Right kidney (tissue), 1 donor: ENCODE results near the gene ITPR2.

Source experiments
- DNase-seq: peaks from one replicate; pipeline ENCODE4 v3.0.0-alpha.2; 2016

ITPR2 gene

GRCh38 chr12:26379777-26380467, 453.1 kb downstream of the ITPR2 start:
- no peak for DNase-seq

DNA sequence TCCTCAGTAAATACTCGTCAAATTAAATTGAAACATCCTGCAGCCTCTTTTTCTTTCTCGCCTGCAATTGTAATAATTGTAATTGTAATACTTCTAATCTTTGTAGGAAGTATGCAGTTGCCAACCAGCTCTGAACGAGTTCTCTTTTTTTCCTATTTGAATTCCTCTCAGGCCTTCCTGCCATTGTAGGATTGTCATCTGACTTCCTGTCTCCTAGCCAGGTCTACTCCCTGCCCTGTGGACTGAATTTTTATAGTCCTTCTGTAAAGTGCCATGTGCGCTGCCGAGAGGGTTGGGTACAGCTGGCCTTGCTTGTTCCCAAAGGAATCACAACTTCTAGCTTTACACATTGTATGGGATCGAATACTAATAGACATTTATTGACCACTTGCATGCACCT, 454.3 kb downstream of the ITPR2 start:
- DNase-seq: no peak

GRCh38 chr12:26374934-26375680, 457.9 kb downstream of the ITPR2 start:
- no peak for DNase-seq

- DNase-seq: no peak
Observed at GRCh38 chr12:26373606-26374495, 459.1 kb downstream of the ITPR2 start.

- DNase-seq: no peak
Observed at GRCh38 chr12:26372866-26373265, 460.1 kb downstream of the ITPR2 start.

DNA sequence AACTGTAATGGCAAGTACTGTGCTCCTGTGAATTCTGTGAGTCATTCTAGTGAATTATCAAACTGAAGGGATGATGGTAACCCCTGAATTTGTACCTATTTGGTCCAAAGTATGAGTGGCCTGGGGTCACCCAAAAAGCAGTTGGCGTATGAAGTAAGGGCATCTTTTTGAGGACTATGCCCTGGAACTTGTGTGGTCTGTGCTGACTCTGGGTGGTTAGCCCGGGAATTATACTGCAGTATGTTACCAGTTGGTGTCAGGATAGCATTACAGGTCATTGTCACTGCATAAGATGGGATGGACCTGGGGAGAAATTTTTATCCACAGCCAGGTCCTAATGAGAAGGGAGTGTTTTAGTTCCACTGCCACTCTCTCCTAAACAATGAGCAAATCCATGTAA, 462.9 kb downstream of the ITPR2 start:
- DNase-seq: no peak

DNA sequence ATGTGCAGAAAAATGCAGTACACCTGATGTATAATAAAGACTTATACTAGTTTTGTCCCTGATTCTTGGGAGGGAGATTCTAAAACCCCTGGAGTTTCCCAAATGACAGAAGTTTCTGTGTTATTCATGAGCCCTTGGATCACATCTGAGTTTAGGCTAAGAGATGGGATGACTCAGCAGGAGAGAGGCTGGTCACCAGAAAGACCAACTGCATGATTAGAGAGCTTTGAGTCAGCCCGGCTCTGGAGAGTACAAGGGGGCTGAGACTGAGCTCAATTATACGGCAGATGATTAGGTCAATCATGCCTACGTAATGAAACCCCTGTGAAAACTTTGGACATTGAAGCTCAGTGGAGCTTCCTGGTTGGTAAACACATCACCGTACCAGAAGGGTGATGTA, 463.4 kb downstream of the ITPR2 start:
- DNase-seq: no peak

DNA sequence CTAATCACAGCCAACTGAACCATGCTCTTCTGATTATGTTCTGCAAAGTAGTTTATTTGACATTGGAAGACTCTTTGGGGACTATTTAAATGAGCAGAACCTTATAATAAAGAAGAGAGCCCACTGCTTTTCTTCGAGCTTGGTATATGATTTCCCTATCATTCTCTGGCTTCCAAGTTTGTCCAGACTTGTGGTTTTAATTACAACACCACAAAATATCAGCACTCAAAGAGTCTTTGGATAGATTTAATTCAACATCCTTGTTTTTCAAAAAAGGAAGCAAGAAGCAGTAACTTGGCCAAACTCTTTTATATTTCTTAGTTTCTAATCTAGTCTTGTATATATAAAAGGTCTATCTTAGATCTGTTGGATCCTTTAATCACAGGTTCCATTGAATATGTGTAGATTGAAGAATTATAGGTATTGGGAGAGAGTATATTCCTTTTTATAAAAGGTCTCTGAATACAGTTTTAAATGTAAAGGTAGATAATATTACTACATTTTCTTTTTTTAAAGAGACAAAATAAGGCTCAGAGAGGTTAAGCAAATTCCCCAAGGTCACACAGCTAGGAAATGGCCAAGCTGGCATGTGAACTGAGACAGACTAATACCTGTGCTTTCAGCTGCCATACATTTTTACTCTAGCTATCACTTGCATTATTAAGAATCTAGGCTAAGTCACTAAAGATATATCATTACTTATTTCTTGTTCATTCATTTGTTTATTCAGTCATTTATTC, 464.8 kb downstream of the ITPR2 start:
- no peak for DNase-seq

GRCh38 chr12:26361964-26362363, 471.0 kb downstream of the ITPR2 start:
- no peak for DNase-seq

- no peak for DNase-seq
Observed at GRCh38 chr12:26360062-26360461, 472.9 kb downstream of the ITPR2 start.

DNA sequence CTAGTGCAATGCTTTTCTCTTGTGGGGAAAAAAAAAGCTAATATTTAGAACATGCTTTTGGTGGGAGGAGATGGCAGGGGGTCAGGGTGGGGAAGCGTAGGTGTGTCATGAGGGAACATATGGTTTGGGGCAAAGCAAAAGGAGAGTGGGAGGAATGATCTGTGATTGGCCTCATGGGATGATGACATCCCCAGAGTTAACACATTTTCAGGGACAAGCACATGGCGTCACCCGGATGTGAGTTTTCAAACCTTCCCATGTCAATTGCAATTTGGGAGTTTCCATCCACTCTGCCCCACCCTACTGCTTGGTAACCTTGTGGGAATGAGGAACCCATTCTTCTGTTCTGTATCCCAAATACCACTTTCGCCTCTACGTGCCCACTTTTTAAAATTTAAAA, 473.4 kb downstream of the ITPR2 start:
- DNase-seq: no peak

DNA sequence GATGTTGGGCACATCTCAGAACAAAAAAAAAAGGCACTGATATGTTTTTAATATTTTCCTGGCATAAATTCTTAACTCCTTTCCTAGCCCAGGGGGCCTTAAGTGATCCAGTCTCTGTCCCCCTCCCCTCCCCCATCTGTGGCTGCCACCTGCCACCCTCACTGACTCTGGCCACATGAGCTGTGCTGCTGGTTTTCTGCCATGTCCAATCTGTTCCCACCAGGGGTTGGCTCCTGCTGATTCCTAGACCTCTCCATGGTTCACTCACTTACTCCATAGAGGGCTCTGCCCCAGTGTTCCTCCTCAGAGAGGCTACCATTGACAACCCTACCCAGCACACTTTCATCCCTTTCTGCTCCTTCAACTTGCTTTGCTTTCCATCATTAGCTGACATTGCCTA, 474.3 kb downstream of the ITPR2 start:
- DNase-seq: no peak

- DNase-seq: no peak
Observed at GRCh38 chr12:26347300-26347699, 485.7 kb downstream of the ITPR2 start.

- DNase-seq: no peak
Observed at GRCh38 chr12:26346736-26347135, 486.3 kb downstream of the ITPR2 start.

GRCh38 chr12:26345471-26346003, 487.5 kb downstream of the ITPR2 start:
- no peak for DNase-seq

DNA sequence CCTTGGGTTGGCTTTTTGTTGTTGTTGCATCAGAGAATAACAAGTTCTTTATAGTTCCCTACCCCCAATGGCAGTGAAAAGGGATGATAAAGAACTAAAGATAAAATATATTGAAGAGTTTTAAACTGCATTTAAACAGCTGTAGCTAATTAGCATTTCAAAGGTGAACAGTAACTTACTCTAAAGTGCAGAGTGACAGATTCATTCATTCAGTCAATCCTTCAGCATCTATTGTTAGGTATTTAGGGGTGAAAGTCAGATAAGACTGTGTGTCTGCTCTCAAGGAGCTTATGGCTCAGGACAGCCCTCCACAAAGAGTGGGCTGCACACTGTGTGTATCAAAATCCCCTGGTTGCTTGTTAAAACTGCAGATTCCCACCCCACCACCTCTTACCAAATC, 491.5 kb downstream of the ITPR2 start:
- no peak for DNase-seq

DNA sequence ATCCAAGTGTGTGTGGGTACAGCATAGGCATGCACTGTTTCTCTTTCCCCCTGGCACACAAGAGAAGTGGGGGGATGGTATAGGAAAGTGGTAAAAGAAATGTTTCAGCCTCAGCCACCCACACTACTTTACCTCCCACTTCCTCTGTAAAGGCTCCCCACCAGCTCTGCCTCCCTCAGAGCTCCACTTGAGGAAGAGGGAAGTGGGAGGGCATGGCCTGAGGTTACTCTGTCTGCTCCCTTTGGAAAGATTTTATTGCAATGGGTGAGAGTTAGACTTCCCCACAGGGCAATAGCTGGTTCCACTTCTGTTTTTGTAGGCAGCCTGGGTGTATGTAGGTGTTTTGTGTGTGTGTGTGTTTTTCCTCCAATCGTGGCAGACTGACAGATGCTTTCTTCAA, 492.3 kb downstream of the ITPR2 start:
- DNase-seq: no peak

DNA sequence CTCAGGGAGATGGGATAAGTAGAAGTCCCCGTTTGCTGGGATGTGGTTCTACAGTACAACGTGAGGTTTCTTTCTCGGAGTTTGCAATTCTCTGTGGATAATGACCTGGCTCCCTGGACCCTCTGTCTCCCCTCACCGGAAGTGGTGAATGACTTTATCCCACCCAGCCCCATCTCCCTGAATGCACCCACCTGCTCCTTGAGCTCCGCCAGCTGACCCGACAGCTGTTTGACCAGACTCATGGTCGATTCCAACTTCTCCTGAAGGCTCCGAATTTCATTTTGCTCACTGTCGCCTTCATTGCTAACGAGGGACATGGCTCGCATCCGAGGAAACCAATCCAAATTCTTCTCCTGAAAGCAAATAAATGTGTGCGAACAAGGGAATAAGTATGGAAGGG, 493.0 kb downstream of the ITPR2 start:
- no peak for DNase-seq

DNA sequence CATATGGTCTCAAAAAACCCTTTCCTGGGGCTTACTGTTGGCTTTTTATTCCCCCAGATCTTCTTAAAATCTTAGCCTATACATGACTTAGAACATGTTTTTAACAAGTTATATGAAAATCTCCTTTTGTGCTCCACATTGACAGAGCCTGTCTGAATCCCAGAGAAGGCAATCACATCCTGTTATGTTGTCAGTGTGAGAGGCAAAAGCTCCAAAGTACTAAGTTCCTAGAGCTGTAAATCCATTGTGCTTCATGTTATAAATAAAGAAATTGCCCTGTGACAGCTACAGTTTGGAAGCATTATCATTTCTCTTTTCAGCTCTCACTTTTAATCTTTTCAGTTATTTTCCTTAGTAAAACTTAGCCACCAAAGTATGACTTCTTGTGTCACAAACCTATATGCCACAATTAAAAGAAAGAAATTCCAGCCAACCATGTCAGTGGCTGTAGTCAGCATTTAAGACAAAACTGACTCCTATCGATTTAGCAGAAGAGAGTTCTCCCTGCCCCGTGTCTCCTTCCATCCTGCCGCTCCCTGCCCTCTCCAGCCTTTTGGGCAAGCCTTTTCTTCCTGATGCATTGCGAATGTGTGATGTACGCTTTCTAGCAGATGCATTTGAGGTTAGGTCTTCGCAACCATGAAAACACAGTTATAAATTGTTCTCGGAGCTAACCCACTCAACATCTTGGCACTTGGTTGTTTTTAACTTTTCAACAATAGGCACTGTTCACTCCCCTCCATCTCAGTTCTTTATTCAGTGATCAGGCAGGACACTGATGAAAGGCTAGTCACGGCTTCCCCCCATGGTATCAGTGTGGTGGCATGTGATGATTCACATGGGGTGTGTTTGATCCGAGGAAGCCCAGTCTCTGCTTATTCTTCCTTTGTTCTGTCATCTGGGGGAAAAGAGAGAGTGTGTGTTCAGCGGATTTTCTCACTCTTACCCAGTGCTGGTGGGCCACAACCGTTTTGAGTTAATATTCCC, 494.1 kb downstream of the ITPR2 start:
- DNase-seq: no peak

GRCh38 chr12:26335651-26336050, 497.3 kb downstream of the ITPR2 start:
- DNase-seq: no peak

GRCh38 chr12:26334621-26335124, 498.3 kb downstream of the ITPR2 start:
- no peak for DNase-seq
